GM21381 (cell line): ENCODE measurements around the gene AQP12B.

Experiments used
- ATAC-seq: cut with Tn5 transposase; IDR thresholded peaks from one replicate; pipeline ENCODE4 v1.9.1; 2021; ENCODE audit warnings: mild to moderate bottlenecking, moderate library complexity; ENCODE audit not compliant: unreplicated experiment

Gene AQP12B

GRCh38 chr2:240650254-240650965 is 32.3 kb downstream of the AQP12B start:
- no peak for ATAC-seq

GRCh38 chr2:240649331-240649730 is 33.4 kb downstream of the AQP12B start:
- ATAC-seq = no peak

GRCh38 chr2:240648650-240649275 is 33.9 kb downstream of the AQP12B start:
- ATAC-seq = no peak

GRCh38 chr2:240648155-240648649 is 34.5 kb downstream of the AQP12B start:
- no peak for ATAC-seq

GRCh38 chr2:240647503-240648154 is 35.1 kb downstream of the AQP12B start:
- no peak for ATAC-seq

- no peak for ATAC-seq
Observed at GRCh38 chr2:240646900-240647502, 35.7 kb downstream of the AQP12B start.

GRCh38 chr2:240646176-240646899 is 36.3 kb downstream of the AQP12B start:
- no peak for ATAC-seq

- no peak for ATAC-seq
Observed at GRCh38 chr2:240645801-240646175, 36.9 kb downstream of the AQP12B start.

- no peak for ATAC-seq
Observed at GRCh38 chr2:240645346-240645745, 37.3 kb downstream of the AQP12B start.

- no peak for ATAC-seq
Observed at GRCh38 chr2:240644859-240645301, 37.8 kb downstream of the AQP12B start.

- no peak for ATAC-seq
Observed at GRCh38 chr2:240644171-240644651, 38.5 kb downstream of the AQP12B start.

- no peak for ATAC-seq
Observed at GRCh38 chr2:240643811-240644150, 38.9 kb downstream of the AQP12B start.

GRCh38 chr2:240643093-240643810 is 39.4 kb downstream of the AQP12B start:
- no peak for ATAC-seq

- ATAC-seq = no peak
Observed at GRCh38 chr2:240642806-240643092, 39.9 kb downstream of the AQP12B start.

- ATAC-seq = no peak
Observed at GRCh38 chr2:240642061-240642805, 40.5 kb downstream of the AQP12B start.

GRCh38 chr2:240640939-240641338 is 41.7 kb downstream of the AQP12B start:
- no peak for ATAC-seq

GRCh38 chr2:240639566-240639965 is 43.1 kb downstream of the AQP12B start:
- ATAC-seq = no peak

- no peak for ATAC-seq
Observed at GRCh38 chr2:240638512-240639160, 44.0 kb downstream of the AQP12B start.

- ATAC-seq = no peak
Observed at GRCh38 chr2:240637901-240638345, 44.8 kb downstream of the AQP12B start.
